COLO668 (cell line): ENCODE measurements around the gene MED9.

ENCODE experiments used
- DNase-seq: peaks from one replicate; lab custom pipeline; 2025; ENCODE audit not compliant: unreplicated experiment; lab: John Stamatoyannopoulos, UW

Gene MED9

GRCh38 chr17:17533901-17534441, 57.2 kb downstream of the MED9 start:
- DNase-seq: peak; percentile 40

- no peak for DNase-seq
Observed at GRCh38 chr17:17535957-17536356, 59.2 kb downstream of the MED9 start.

- peak; percentile 41 for DNase-seq
Observed at GRCh38 chr17:17536702-17537101, 59.9 kb downstream of the MED9 start.

GRCh38 chr17:17537311-17538099, 60.7 kb downstream of the MED9 start:
- peak; percentile 24 for DNase-seq

- peak; percentile 80 for DNase-seq
Observed at GRCh38 chr17:17538417-17539391, 61.9 kb downstream of the MED9 start.

GRCh38 chr17:17539591-17539990, 62.8 kb downstream of the MED9 start:
- peak; percentile 25 for DNase-seq

- peak; percentile 20 for DNase-seq
Observed at GRCh38 chr17:17540278-17540906, 63.6 kb downstream of the MED9 start.

GRCh38 chr17:17540935-17541639, 64.3 kb downstream of the MED9 start:
- peak; percentile 17 for DNase-seq

- DNase-seq: no peak
Observed at GRCh38 chr17:17541640-17542001, 64.8 kb downstream of the MED9 start.
